Measurements from ENCODE around the gene PIK3R1. TPM values are rescaled to one million over a fixed set of nuclear protein-coding genes. Genes with fewer than 3 reads are reported as not detected.

PIK3R1 gene
- total RNA-seq, 1 donor from 2014 or later, result 128 TPM

DNA sequence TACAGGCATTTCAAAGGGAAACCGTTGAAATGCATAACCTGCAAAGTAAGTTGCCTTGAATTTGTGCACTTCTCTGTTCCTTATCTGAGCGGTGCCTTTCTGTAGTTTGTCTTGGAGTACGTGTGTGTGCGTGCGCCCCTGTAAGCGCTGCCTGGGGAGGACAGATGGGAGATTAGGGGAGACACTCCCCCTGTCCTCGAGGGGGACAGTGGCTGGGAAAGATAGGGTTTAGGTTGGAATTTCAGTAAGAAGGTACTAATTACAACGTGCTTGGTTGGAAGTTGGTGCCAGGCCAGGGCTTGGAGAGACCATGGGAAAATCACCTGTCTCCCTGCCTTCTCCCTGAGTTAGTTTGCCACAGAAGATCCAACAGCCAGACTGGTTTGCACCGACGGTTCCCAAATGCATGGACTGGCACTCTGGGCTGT, 73.2 kb downstream of the PIK3R1 start:
- DNase-seq (ENCODE audit: low spot score in 2 of 2) (no peak), FAIRE-seq (no peak)

- DNase-seq (ENCODE audit: low spot score in 2 of 2) (no peak), FAIRE-seq (no peak)
These were observed 73.9 kb downstream of the PIK3R1 start for GRCh38 chr5:68289498-68289897.

DNA sequence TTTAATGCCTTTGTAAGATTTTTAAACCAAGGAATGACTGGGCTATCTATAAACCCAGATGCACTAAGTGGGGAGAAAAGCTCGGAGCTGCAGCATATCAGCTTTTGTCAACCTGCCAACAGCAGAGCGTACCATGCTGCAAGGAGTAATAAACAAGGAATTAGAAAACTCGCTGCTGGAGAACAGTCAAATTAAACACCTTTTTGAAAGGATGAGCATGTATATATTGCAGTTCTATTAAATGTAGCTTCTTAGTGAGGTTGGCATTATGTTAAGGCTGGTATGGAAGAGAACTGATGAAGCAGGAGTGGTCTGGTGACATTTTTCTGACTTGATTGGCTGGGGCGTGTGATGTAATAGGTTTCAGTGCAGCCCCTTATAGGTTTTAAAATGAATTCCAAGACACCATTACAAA, 74.7 kb downstream of the PIK3R1 start:
- no peak for FAIRE-seq
- DNase-seq (ENCODE audit: low spot score in 2 of 2), result peak; percentile 25 to 46

DNA sequence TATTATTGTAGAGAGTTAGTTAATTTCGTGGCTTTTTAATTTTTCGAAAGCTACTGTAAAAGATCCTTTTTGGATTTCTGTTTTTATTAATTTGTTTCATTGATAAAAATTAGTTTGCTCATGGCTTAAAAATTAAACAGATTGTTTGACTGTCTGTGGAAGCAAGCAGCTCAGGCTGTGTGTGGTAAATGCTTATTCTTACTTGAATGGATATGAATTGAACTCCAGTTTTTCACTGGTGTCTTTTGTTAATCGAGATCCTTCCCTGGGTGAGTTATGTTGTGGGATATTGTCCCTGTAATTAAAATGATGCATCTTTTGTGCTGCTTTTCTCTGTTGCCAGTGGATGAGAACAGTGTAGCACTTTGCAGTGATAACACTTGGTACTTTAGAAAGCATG, 75.3 kb downstream of the PIK3R1 start:
- no peak for FAIRE-seq
- DNase-seq (ENCODE audit: low spot score in 2 of 2), result no peak

DNA sequence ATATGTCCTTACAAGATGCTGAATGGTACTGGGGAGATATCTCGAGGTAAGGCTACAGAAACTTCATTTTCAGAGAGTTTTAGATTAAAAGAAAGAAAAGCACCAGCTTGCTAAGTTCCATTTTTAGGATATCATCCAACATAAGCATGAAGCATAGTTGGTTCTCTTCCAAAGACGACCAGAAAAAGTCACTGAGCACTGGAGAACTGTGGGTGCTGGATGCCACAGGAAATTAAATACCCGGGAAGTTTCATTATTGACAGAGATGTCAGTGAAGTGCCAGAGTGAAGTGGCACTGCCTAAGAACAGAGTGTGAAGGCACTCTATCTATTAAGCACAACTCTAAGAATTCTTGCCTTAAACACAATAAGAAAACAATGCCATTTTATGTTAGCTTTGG, 76.8 kb downstream of the PIK3R1 start:
- no peak for DNase-seq (ENCODE audit: low spot score in 2 of 2)
- FAIRE-seq, result no peak

DNA sequence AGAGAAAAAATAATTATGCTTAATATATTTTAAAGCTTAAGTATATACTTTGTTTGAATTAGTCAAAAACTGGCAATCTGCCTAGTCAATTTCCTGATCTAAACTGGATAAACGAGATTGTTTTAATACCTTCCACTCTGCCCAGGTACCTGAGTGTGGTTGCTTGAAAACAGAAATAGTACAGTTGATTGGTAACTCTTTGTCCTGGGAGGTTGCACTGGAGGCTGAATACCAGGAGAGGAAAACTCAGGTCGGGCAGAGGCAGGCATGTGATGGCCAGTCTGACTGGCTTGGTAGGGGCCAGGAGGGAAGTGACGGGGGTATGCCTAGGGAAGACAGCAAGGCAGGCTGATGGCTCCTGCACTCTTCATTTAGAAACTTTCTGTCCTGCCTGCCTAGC, 80.2 kb downstream of the PIK3R1 start:
- no peak for FAIRE-seq
- DNase-seq (ENCODE audit: low spot score in 2 of 2), result no peak

DNA sequence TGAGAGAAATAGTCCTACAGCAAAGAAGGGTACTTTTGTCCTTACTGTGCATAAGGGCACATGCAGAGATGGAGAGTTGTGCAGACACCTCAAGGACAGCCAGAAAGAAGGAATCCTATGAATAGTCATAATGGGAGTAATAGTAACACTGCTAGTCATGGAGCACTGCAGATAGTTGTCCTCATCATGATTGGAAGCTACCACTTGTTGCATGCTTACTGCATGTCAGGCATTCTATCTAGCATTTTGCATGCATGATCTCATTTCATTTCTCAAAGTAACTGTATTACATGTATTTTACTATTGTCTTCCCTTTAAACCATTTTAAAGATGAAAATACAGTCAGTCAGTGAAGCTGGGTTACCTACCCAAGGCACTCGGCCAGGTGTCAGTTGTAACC, 81.3 kb downstream of the PIK3R1 start:
- DNase-seq (ENCODE audit: low spot score in 2 of 2), result no peak
- FAIRE-seq, result no peak

DNA sequence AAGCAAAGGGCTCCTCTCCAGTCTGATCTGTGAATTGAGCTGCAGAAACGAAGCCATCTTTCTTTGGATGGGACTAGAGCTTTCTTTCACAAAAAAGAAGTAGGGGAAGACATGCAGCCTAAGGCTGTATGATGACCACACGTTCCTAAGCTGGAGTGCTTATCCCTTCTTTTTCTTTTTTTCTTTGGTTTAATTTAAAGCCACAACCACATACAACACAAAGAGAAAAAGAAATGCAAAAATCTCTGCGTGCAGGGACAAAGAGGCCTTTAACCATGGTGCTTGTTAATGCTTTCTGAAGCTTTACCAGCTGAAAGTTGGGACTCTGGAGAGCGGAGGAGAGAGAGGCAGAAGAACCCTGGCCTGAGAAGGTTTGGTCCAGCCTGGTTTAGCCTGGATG, 82.1 kb downstream of the PIK3R1 start:
- DNase-seq (ENCODE audit: low spot score in 2 of 2) (no peak), FAIRE-seq (no peak)

GRCh38 chr5:68298479-68298878, 82.9 kb downstream of the PIK3R1 start:
- no peak for DNase-seq (ENCODE audit: low spot score in 2 of 2)
- no peak for FAIRE-seq

DNA sequence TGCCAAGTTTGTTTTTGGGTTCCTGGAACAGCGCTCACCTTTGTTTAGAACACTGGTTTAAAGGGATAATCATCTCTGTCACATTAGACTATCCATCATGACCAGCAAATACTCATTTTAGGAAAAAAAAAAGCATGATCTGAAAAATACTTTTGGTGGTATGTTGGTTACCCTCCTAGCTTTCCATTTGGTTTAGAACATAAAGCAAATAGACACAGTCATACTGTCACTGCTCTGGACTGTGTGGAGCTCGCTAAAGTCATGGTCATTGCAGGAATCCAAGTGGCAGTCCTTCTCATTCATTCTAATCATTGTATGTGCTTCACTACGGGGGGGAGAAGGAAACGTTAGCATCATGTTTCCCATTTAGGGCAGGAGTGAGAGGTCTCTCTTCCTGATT, 83.5 kb downstream of the PIK3R1 start:
- no peak for DNase-seq (ENCODE audit: low spot score in 2 of 2)
- FAIRE-seq, result no peak

DNA sequence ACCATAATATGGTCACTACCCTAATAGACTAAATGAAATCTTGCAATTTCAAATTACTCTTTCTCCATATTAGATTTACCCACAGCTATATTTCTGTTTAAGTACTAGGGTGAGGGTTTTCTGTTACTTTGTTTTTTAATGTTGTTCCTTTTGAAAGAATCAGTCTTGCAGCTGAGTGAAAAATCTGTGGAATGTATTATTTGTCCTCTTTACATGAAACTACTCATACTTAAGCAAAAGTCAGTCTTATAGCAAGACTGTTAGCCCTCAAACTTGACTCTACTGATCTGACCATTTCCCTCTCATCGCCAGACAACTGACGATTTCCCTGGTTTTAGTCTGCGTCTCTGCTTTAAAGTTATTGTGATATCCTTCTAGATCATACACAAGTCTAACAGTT, 84.0 kb downstream of the PIK3R1 start:
- no peak for FAIRE-seq
- no peak for DNase-seq (ENCODE audit: low spot score in 2 of 2)

GRCh38 chr5:68303038-68303738, 87.6 kb downstream of the PIK3R1 start:
- DNase-seq (ENCODE audit: low spot score in 2 of 2), result no peak
- FAIRE-seq, result no peak

DNA sequence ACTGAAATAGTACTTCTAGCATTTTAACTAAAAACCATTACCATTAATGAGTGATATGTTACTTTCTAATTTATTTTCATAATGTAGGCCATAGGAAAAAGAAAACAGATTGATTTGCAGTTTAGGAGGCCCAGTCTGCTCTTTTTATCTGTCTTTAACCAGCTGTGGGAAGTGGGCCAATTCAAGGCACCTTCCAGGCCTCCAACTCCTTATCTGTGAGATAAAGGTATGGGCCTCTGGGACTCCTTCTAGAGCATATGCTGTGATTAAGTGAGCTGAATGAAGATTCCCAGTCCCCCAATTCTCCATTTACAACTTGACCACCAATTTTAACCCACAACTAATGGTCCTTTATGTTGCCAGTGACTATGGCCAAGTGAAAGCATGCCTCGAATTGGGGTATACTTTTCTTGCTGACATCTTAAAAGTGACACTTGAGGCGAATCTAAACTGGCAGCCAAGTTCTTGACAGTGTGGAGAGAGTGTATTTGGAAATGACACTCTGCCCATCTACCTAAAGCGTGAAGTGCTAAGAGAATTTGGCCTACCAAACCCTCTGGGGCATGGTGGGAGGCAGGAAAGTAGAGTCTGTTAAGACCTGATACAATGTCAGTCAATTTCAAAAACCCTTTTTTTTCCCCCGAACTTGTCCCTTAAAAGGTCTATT, 88.3 kb downstream of the PIK3R1 start:
- DNase-seq (ENCODE audit: low spot score in 2 of 2) (no peak), FAIRE-seq (no peak)

DNA sequence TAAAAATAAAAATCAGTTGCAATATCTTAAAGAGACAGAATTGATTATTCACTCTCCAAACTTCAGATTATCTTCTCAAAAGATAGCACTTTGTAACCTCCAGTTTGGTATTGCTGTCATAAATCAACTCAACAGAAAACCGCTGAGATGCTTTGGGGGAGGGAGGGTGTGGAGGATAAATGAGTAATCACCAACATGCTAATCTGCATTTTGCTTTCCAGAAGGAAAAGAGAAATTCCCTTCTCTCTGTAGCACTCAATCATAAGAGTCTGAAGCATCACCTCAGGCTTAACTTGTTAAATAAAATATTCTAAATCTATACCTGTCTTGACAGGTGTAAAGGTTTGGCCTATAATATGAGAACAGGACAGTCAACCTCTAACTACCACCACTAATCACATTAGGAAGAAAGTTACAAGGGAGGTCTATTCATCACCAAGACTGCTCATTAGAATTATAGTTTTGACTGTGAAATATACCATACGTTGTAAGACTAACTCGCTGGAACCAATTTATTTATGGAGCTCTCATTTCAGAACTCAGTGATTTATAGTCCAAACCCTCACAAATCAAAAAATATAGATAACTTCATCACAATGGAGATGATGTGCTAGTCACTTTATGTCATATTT, 89.0 kb downstream of the PIK3R1 start:
- DNase-seq (ENCODE audit: low spot score in 2 of 2), result no peak

GRCh38 chr5:68305223-68305870, 89.8 kb downstream of the PIK3R1 start:
- no peak for FAIRE-seq
- DNase-seq (ENCODE audit: low spot score in 2 of 2), result no peak

More for the DNA sequence above, 89.0 kb downstream of the PIK3R1 start:
- FAIRE-seq, result no peak

DNA sequence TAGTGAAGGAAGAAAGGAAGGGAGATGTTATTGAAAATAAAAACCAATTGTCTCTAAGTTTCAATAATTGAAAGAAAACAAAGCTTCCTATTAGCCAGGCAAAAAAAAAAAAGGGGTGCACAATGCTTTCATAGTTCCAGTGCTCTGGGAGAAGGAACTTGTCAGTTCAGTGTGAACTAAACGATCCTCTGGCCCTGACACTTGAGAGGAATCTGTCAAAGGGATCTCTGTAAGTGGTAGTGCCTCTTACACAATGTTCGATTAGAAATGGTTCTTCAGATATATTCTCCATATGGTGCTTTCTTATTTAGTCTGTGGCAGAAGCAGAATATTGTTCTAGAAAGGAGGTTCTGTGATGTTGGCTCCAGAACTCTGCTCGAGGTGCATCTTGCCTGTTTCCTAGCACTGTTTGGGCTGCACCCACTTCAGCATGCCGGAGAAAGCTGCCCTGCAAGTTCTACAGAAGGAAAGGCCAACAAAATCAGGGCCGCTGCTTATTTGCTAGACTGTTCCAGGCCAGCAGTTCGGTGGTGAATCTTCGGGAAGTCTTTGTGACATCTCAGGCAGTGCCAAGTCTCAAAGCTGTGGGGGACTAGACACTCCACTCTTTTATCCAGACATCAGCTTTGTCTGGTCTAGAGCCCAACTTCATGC, 90.9 kb downstream of the PIK3R1 start:
- DNase-seq (ENCODE audit: low spot score in 2 of 2), result no peak
- FAIRE-seq, result no peak

DNA sequence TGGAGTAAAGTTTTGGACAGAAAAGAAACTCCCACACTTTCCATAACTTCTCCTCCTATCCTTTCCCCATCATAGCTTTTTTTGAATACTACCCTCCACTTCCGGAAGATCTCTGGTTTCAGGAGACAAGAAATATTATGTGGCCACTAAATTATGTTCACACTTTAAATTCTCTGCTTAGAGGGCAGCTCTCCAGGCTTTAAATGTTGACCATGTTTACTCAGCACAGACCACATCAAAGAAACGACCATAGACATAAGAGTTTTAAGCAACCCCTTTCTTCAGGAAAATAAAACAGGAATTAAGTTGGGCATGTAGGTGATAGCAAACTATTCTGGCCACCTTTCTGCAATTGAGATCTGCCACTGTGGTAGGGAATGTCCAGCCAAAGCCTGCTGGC, 97.8 kb downstream of the PIK3R1 start:
- no peak for FAIRE-seq
- DNase-seq (ENCODE audit: low spot score in 2 of 2), result no peak

- FAIRE-seq (no peak), DNase-seq (ENCODE audit: low spot score in 2 of 2) (no peak)
These were observed 98.9 kb downstream of the PIK3R1 start for GRCh38 chr5:68314465-68314864.

GRCh38 chr5:68315679-68316271, 100.2 kb downstream of the PIK3R1 start:
- DNase-seq (ENCODE audit: low spot score in 2 of 2) (no peak), FAIRE-seq (no peak)

DNA sequence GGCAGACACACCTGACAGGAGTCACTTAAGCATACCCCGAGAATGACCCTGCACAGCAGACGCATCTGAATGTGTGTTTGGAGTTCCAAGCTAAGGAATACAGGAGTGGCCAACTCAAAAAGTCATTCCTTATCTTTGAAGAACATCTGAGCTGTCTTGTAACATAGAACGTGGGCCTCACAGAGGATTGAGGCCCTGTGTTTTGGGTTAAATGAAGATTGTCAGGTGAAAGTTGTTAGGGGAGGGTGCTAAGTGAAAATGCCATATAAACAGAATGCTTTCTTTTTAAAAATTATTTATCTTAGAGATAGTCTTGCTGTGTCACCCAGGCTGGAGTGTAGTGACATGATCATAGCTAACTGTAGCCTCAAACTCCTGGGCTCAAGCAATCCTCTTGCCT, 100.9 kb downstream of the PIK3R1 start:
- DNase-seq (ENCODE audit: low spot score in 2 of 2) (no peak), FAIRE-seq (no peak)

All from frontal cortex (tissue), 4 donors.